IgD-negative memory B cell (primary cell): ENCODE results near the gene SPEN. TPM values are rescaled to one million over a fixed set of nuclear protein-coding genes. Genes with fewer than 3 reads are reported as not detected.
"Not testable (repeated sequence)": the region's sequence is repeated elsewhere in the genome, so short reads cannot be mapped to it uniquely, and the experiment has no call there.

Experiments
- H3K27ac Mint-ChIP-seq, 3 donors: one replicate each; pipeline ENCODE4 v1.8.0; 2020 to 2022; ENCODE audit warnings: mild to moderate bottlenecking in 3 of 3, mixed read lengths in 3 of 3, moderate library complexity in 1 of 3
- H3K27me3 Mint-ChIP-seq: one replicate; pipeline ENCODE4 v1.8.0; 2021; ENCODE audit warnings: mixed read lengths
- H3K36me3 Mint-ChIP-seq: one replicate; pipeline ENCODE4 v1.8.0; 2020; ENCODE audit warnings: mild to moderate bottlenecking, mixed read lengths
- H3K4me1 Mint-ChIP-seq, 3 donors: one replicate each; pipeline ENCODE4 v1.8.0; 2020 to 2022; ENCODE audit warnings: mixed read lengths in 3 of 3, mild to moderate bottlenecking in 1 of 3
- H3K4me3 Mint-ChIP-seq, 4 donors: one replicate each; pipeline ENCODE4 v1.8.0; 2020 to 2022; ENCODE audit warnings: mild to moderate bottlenecking in 4 of 4, mixed read lengths in 4 of 4, moderate library complexity in 3 of 4
- H3K9me3 Mint-ChIP-seq, 3 donors: one replicate each; pipeline ENCODE4 v1.8.0; 2020 to 2021; ENCODE audit warnings: mixed read lengths in 3 of 3, mild to moderate bottlenecking in 1 of 3
- polyA plus RNA-seq: library from polyadenylated mRNA; unstranded; fragments of 300-500 nt; fragmentation: Illumina TruSeq; gene quantifications from one replicate; pipeline ENCODE4 v1.2.3, GENCODE V29; 2021

SPEN gene
- polyA plus RNA-seq, 1 donor from 2014 or later, result 43.2 TPM

- Mint-ChIP-seq H3K4me3 (peak overlapping the region in 1 of 4 donors; percentile 55), H3K27ac (peak overlapping the region in 2 of 3 donors; percentile 74 to 98), H3K36me3 (peaks cover 3% of the 10 kb centered on the region), H3K9me3 (no peaks in the 10 kb centered on the region), H3K4me1 (peaks cover 7 to 29% (median 8%) of the 10 kb centered on the region in 3 donors), H3K27me3 (no peaks in the 10 kb centered on the region)
Measured at GRCh38 chr1:15838721-15839120, 8.8 kb upstream of the SPEN start.

GRCh38 chr1:15843826-15844572 is 3.5 kb upstream of the SPEN start:
- H3K4me1 Mint-ChIP-seq, result peaks cover 19 to 22% (median 19%) of the 10 kb centered on the region in 3 donors
- no peaks in the 10 kb centered on the region for H3K9me3 Mint-ChIP-seq
- peak overlapping the region; percentile 57 to 98 (median 68) for H3K27ac Mint-ChIP-seq
- no peaks in the 10 kb centered on the region for H3K27me3 Mint-ChIP-seq
- H3K4me3 Mint-ChIP-seq, result peak overlapping the region; percentile 44 to 94 (median 74)
- H3K36me3 Mint-ChIP-seq, result no peaks in the 10 kb centered on the region

- H3K9me3 Mint-ChIP-seq, H3K27me3 Mint-ChIP-seq, H3K36me3 Mint-ChIP-seq: not testable (repeated sequence)
- Mint-ChIP-seq H3K27ac (peak overlapping the region in 2 of 3 donors; percentile 91 to 98), H3K4me1 (peaks cover 30 to 42% (median 33%) of the 10 kb centered on the region in 3 donors), H3K4me3 (peak overlapping the region; percentile 44 to 98 (median 88))
Measured at GRCh38 chr1:15846056-15846455, 1.5 kb upstream of the SPEN start.

GRCh38 chr1:15847893-15848142 is 311 bp downstream of the SPEN start:
- Mint-ChIP-seq H3K36me3 (no peaks in the 10 kb centered on the region), H3K27me3 (no peaks in the 10 kb centered on the region), H3K27ac (peak overlapping the region in 2 of 3 donors; percentile 84 to 98), H3K4me3 (peak overlapping the region; percentile 94 to 98 (median 96)), H3K9me3 (no peaks in the 10 kb centered on the region), H3K4me1 (peaks cover 43 to 52% (median 46%) of the 10 kb centered on the region in 3 donors)

- Mint-ChIP-seq H3K27me3 (no peaks in the 10 kb centered on the region), H3K4me1 (peaks cover 43 to 52% (median 45%) of the 10 kb centered on the region in 3 donors), H3K27ac (peak overlapping the region; percentile 96 to 98 (median 98)), H3K9me3 (no peaks in the 10 kb centered on the region), H3K36me3 (no peaks in the 10 kb centered on the region), H3K4me3 (peak overlapping the region; percentile 98 to 100 (median 99))
Measured at GRCh38 chr1:15848143-15848928, 829 bp downstream of the SPEN start.

- H3K27ac Mint-ChIP-seq, result peak overlapping the region; percentile 96 to 98 (median 98)
- H3K27me3 Mint-ChIP-seq, result no peaks in the 10 kb centered on the region
- peaks cover 38 to 45% (median 40%) of the 10 kb centered on the region in 3 donors for H3K4me1 Mint-ChIP-seq
- H3K36me3 Mint-ChIP-seq, result no peaks in the 10 kb centered on the region
- no peaks in the 10 kb centered on the region for H3K9me3 Mint-ChIP-seq
- peak overlapping the region; percentile 98 to 100 (median 99) for H3K4me3 Mint-ChIP-seq
Measured at GRCh38 chr1:15848929-15849774, 1.6 kb downstream of the SPEN start.

- H3K27ac Mint-ChIP-seq, result peak overlapping the region; percentile 96 to 98 (median 98)
- no peaks in the 10 kb centered on the region for H3K9me3 Mint-ChIP-seq
- H3K36me3 Mint-ChIP-seq, result no peaks in the 10 kb centered on the region
- peak overlapping the region; percentile 98 to 100 (median 99) for H3K4me3 Mint-ChIP-seq
- H3K27me3 Mint-ChIP-seq, result no peaks in the 10 kb centered on the region
- H3K4me1 Mint-ChIP-seq, result peaks cover 37 to 46% (median 38%) of the 10 kb centered on the region in 3 donors
Measured at GRCh38 chr1:15849775-15850324, 2.3 kb downstream of the SPEN start.

GRCh38 chr1:15850471-15851001 is 3.0 kb downstream of the SPEN start:
- H3K9me3 Mint-ChIP-seq, result no peaks in the 10 kb centered on the region
- peaks cover 31 to 44% (median 34%) of the 10 kb centered on the region in 3 donors for H3K4me1 Mint-ChIP-seq
- H3K36me3 Mint-ChIP-seq, result no peaks in the 10 kb centered on the region
- H3K27me3 Mint-ChIP-seq, result no peaks in the 10 kb centered on the region
- H3K27ac Mint-ChIP-seq, result peak overlapping the region; percentile 23 to 96 (median 31)
- H3K4me3 Mint-ChIP-seq, result peak overlapping the region; percentile 71 to 100 (median 98)

GRCh38 chr1:15851210-15852035 is 3.9 kb downstream of the SPEN start:
- peak overlapping the region; percentile 44 to 90 (median 62) for H3K4me3 Mint-ChIP-seq
- peaks cover 33 to 44% (median 34%) of the 10 kb centered on the region in 3 donors for H3K4me1 Mint-ChIP-seq
- no peaks in the 10 kb centered on the region for H3K27me3 Mint-ChIP-seq
- no peaks in the 10 kb centered on the region for H3K9me3 Mint-ChIP-seq
- H3K27ac Mint-ChIP-seq, result peak overlapping the region; percentile 23 to 87 (median 39)
- H3K36me3 Mint-ChIP-seq, result no peaks in the 10 kb centered on the region

- no peaks in the 10 kb centered on the region for H3K9me3 Mint-ChIP-seq
- H3K27ac Mint-ChIP-seq, result peak overlapping the region in 2 of 3 donors; percentile 39 to 87
- peaks cover 36 to 44% (median 37%) of the 10 kb centered on the region in 3 donors for H3K4me1 Mint-ChIP-seq
- H3K27me3 Mint-ChIP-seq, result no peaks in the 10 kb centered on the region
- H3K36me3 Mint-ChIP-seq, result no peaks in the 10 kb centered on the region
- peak overlapping the region in 3 of 4 donors; percentile 44 to 90 (median 65) for H3K4me3 Mint-ChIP-seq
Measured at GRCh38 chr1:15852036-15852827, 4.7 kb downstream of the SPEN start.

GRCh38 chr1:15852828-15853302 is 5.4 kb downstream of the SPEN start:
- H3K36me3 Mint-ChIP-seq, result no peaks in the 10 kb centered on the region
- H3K4me3 Mint-ChIP-seq, result peak overlapping the region in 2 of 4 donors; percentile 28 to 81
- peaks cover 37 to 44% (median 38%) of the 10 kb centered on the region in 3 donors for H3K4me1 Mint-ChIP-seq
- H3K27ac Mint-ChIP-seq, result no peak overlapping the region
- H3K9me3 Mint-ChIP-seq, result no peaks in the 10 kb centered on the region
- H3K27me3 Mint-ChIP-seq, result no peaks in the 10 kb centered on the region

- peak overlapping the region in 3 of 4 donors; percentile 26 to 72 (median 71) for H3K4me3 Mint-ChIP-seq
- no peaks in the 10 kb centered on the region for H3K9me3 Mint-ChIP-seq
- no peak overlapping the region for H3K27ac Mint-ChIP-seq
- peaks cover 17 to 29% (median 25%) of the 10 kb centered on the region in 3 donors for H3K4me1 Mint-ChIP-seq
- no peaks in the 10 kb centered on the region for H3K36me3 Mint-ChIP-seq
- no peaks in the 10 kb centered on the region for H3K27me3 Mint-ChIP-seq
Measured at GRCh38 chr1:15856888-15857287, 9.4 kb downstream of the SPEN start.
